Measurements from ENCODE around the gene ATP6V1G1.

ATP6V1G1 gene

GRCh38 chr9:114580609-114581193, 6.9 kb upstream of the ATP6V1G1 start:
- DNase-seq (ENCODE audit: insufficient read length, low spot score), result no peak
- TF ChIP-seq CTCF (IDR thresholded peaks at IDR 0.05; ENCODE audit: insufficient read depth, missing control alignments), result no peak
- no peak for FAIRE-seq

- TF ChIP-seq CTCF (IDR thresholded peaks at IDR 0.05; ENCODE audit: insufficient read depth, missing control alignments), result no peak
- DNase-seq (ENCODE audit: insufficient read length, low spot score) (no peak), FAIRE-seq (no peak)
Observed at GRCh38 chr9:114583371-114584155, 4.0 kb upstream of the ATP6V1G1 start.

GRCh38 chr9:114588210-114588609, 641 bp downstream of the ATP6V1G1 start:
- no peak for TF ChIP-seq CTCF (IDR thresholded peaks at IDR 0.05; ENCODE audit: insufficient read depth, missing control alignments)
- DNase-seq (ENCODE audit: insufficient read length, low spot score) (no peak), FAIRE-seq (no peak)

- FAIRE-seq (no peak), DNase-seq (ENCODE audit: insufficient read length, low spot score) (no peak)
- no peak for TF ChIP-seq CTCF (IDR thresholded peaks at IDR 0.05; ENCODE audit: insufficient read depth, missing control alignments)
Observed at GRCh38 chr9:114588651-114589526, 1.3 kb downstream of the ATP6V1G1 start.

GRCh38 chr9:114590328-114590727, 2.8 kb downstream of the ATP6V1G1 start:
- no peak for TF ChIP-seq CTCF (IDR thresholded peaks at IDR 0.05; ENCODE audit: insufficient read depth, missing control alignments)
- FAIRE-seq, result no peak
- no peak for DNase-seq (ENCODE audit: insufficient read length, low spot score)

- TF ChIP-seq CTCF (IDR thresholded peaks at IDR 0.05; ENCODE audit: insufficient read depth, missing control alignments), result no peak
- FAIRE-seq, result no peak
Observed at GRCh38 chr9:114591291-114591787, 3.8 kb downstream of the ATP6V1G1 start.

More at GRCh38 chr9:114591291-114591787, 3.8 kb downstream of the ATP6V1G1 start:
- DNase-seq (ENCODE audit: insufficient read length, low spot score), result no peak
